TTC549 (cell line): ENCODE measurements around the gene MYCT1.
A peak's percentile ranks its signal among the peaks of the same experiment; 100 is the strongest.

Source experiments
- FAIRE-seq: peaks from 2 replicates; lab custom pipeline; 2012; peaks lifted over from hg19 to GRCh38; lab: Jason Lieb, UNC

The MYCT1 gene

GRCh38 chr6:152723398-152723797 lies 25.7 kb downstream of the MYCT1 start:
- no peak for FAIRE-seq

- FAIRE-seq: no peak
These were observed 28.6 kb downstream of the MYCT1 start for GRCh38 chr6:152726313-152726712.

GRCh38 chr6:152727507-152727906 lies 29.8 kb downstream of the MYCT1 start:
- no peak for FAIRE-seq

GRCh38 chr6:152734630-152735029 lies 36.9 kb downstream of the MYCT1 start:
- no peak for FAIRE-seq

GRCh38 chr6:152736687-152737273 lies 39.1 kb downstream of the MYCT1 start:
- FAIRE-seq: no peak

GRCh38 chr6:152745509-152746171 lies 47.9 kb downstream of the MYCT1 start:
- FAIRE-seq: no peak

GRCh38 chr6:152746172-152746553 lies 48.5 kb downstream of the MYCT1 start:
- no peak for FAIRE-seq

GRCh38 chr6:152748843-152749242 lies 51.1 kb downstream of the MYCT1 start:
- FAIRE-seq: peak; percentile 90

GRCh38 chr6:152749336-152749735 lies 51.6 kb downstream of the MYCT1 start:
- no peak for FAIRE-seq

GRCh38 chr6:152750694-152751093 lies 53.0 kb downstream of the MYCT1 start, which contains the start of gene VIP:
Gene VIP, plus strand, starts transcription at chr6:152750797. Its CDS starts 1,381 bp downstream, at chr6:152752178.
- no peak for FAIRE-seq

GRCh38 chr6:152765331-152765730 lies 67.6 kb downstream of the MYCT1 start:
- no peak for FAIRE-seq

GRCh38 chr6:152769159-152769558 lies 71.5 kb downstream of the MYCT1 start:
- FAIRE-seq: no peak

- no peak for FAIRE-seq
These were observed 72.3 kb downstream of the MYCT1 start for GRCh38 chr6:152769993-152770392.

- FAIRE-seq: no peak
These were observed 73.5 kb downstream of the MYCT1 start for GRCh38 chr6:152771061-152771687.
